Activated CD8-positive, alpha-beta memory T cell treated with anti-CD3 and anti-CD28 coated beads for 1 hour (primary cell): ENCODE data around the gene KLF17.

Experiments
- DNase-seq, 2 donors: peaks; one replicate each; pipeline ENCODE4 v3.0.0-alpha.2; 2020; ENCODE audit warnings: low read depth in 1 of 2; ENCODE audit errors: extremely low read depth in 1 of 2

KLF17 gene, protein sequence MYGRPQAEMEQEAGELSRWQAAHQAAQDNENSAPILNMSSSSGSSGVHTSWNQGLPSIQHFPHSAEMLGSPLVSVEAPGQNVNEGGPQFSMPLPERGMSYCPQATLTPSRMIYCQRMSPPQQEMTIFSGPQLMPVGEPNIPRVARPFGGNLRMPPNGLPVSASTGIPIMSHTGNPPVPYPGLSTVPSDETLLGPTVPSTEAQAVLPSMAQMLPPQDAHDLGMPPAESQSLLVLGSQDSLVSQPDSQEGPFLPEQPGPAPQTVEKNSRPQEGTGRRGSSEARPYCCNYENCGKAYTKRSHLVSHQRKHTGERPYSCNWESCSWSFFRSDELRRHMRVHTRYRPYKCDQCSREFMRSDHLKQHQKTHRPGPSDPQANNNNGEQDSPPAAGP

DNA sequence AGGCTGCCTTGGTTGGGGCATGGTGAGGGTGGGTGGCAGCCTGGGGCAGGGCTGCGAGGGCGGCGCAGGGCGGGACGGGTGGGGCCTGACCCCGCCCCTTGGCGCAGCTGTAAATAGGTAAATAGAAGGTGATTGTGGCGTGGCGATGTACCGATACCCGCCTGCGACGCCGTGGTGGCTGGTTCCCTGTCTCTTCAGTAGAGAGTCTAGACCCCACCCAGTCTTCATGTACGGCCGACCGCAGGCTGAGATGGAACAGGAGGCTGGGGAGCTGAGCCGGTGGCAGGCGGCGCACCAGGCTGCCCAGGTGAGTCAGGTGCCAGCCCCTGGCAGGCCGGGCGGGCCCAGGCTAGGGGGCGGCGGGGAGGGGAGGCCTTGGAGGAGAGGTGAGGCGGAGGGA lies at the start of gene KLF17:
TSS of gene KLF17 (plus strand) at position 140 of the 400 bp plus-strand sequence. CDS start at position 227, 87 bp downstream.
- no peak for DNase-seq

DNA sequence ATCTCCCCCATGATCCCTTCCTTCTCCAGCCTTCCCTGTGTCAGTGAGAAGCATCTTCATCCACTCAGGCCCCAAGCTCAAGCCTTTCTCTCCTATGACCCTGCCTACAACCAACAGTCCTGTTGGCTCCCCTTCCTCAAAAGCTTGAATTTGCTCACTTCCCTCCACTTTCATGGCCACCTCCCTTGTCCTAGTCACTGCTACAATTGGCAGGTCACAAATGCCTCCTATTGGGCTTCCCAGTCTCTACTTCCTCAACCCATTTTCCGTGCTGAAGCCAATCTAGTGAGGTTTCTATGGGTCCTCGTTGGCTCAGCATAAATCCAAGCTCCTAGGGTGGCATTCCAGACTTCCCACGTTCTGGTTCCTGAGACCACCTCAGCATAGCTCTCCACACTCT lies 47.2 kb upstream of the KLF17 start:
- no peak for DNase-seq

DNA sequence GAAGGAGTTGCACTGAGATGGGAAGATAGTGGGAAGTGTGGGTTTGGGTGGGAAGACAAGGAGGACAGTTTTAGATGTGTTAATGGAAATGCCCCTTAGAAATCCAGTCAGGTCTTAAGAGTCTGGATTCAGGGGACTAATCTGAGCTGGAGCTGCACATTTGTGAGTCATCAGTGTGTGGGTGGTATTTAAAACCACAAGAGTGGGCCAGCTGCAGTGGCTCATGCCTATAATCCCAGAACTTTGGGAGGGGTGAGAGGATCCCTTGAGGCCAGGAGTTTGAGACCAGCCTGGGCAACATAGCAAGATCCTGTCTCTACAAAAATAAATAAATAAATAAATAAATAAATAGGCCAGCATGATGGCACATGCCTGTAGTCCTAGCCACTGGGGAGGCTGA lies 46.4 kb upstream of the KLF17 start:
- no peak for DNase-seq

DNA sequence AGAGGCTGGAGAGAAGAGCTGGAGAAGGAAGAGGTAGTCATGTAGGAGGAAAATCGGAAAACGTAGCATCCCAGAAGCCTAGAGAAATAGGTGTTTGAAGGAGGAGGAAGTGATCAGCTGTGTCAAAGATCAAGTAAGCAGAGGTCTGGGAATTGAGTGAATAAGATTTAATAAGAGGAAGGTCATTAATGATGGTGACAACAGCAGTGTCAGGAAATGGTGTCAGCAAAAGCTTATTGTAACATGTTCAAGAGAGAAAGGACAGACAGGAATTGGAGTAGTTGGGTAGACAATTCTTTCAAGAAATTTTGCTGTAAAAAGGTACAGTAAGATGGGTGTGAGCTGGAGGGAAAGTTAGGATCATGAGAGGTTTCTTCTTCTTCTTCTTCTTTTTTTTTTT lies 45.8 kb upstream of the KLF17 start:
- no peak for DNase-seq

DNA sequence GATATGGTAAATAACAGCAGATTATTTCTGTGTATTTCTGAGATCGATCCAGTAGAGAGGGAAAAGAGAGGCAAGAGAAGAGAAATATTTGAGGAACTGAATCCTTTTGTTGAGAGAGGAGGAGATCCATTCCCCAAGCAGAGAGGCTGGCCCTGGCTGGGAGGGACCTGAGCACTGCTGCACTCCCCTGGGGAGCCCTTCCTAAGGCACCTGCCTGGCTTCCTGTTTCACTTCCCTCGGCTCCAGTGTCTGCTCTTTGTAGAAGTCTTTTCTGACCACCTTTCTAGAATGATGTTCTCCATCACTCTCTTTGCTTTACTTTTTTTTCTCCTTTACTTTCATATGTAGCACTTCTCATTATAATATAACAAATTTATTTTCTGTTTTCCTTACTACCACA lies 45.1 kb upstream of the KLF17 start:
- no peak for DNase-seq

DNA sequence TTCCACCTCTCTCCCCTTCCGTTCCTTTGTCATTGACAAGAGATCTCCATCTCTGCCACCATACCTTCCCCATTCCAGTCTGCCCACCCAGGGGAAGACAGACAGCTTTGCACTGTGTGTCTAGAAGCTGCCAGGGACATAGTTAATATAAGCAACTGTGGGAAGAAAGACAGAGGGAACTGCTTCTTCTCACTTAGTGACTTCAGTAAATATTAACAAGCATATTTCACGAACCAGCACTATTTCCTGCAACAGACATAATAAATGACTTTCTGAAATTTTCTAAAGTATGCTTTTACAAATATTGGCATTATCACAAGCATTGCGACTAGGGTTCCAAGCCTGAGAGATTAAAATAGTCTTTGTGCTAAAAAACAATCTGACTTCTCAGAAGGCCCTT lies 44.2 kb upstream of the KLF17 start:
- no peak for DNase-seq

DNA sequence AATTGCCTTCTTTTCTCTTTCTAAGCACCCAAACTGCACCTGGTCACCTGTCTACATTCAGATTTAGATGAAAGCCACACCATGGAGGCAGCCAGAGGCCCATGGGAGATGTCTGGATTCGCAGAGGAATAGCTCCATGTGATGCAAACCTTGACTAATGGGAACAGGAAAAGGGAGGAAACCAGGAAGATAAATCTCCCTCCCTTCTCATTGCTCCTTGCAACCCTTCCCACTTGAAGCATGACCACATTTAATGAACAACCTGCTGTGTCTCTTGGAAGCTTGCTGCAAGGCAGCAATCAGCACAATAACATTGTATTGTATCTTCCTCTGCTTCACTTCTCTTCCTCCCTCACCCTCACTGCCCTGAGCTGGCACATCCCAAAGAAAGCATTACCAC lies 42.6 kb upstream of the KLF17 start:
- DNase-seq: no peak

DNA sequence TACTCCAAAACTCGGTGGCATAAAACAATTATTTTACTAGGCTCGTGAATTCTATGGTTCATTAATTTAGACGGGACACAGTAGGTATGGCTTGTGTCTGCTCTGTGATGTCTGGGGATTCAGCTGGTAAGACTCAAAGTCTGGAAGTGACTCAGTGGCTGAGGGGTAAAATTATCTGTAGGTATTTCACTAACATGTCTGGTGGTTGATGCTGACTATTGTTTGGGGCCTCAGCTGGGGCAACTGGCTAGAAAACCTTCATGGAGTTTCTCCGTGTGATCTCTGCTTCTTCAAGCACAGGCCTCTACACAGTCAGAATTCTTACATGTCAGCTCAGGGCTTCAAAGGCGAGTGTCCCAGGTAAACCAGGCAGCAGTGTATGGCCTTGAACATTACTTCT lies 41.2 kb upstream of the KLF17 start:
- no peak for DNase-seq

DNA sequence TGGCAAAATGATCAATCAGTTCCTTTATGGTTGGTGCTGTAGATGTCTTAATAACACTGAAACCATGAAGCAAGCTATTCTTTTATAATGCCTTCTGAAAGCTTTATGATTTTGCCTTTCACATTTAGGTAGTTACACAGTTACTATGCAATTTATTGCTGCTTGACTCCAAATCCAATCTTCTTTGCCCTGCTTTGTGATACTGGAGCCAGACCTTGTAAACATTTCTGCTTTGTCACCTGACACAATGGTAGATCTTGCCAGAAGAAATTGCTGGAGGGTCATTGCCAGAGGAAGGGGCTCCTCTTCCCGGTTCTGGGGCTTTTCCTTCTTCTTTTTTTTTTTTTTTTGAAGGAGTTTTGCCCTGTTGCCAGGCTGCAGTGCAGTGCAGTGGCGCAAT lies 40.5 kb upstream of the KLF17 start:
- DNase-seq: no peak

DNA sequence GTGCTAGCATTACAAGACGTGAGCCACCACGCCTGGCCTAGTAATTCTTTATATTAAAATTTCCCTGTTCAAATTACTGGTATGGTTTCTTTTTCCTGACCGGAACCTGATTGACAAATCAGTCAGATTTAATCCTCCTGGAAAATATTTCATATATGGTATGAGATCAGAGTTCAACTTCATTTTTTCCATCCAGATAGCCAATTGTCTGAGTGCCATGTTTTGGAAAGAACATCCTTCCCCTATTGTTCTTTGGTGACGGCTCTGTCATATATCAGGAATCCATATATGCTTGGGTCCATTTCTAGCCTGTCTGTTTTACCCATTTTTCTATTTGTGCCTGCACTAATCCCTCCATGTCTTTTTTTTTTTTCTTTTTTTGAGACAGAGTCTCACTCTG lies 39.1 kb upstream of the KLF17 start:
- DNase-seq: no peak

DNA sequence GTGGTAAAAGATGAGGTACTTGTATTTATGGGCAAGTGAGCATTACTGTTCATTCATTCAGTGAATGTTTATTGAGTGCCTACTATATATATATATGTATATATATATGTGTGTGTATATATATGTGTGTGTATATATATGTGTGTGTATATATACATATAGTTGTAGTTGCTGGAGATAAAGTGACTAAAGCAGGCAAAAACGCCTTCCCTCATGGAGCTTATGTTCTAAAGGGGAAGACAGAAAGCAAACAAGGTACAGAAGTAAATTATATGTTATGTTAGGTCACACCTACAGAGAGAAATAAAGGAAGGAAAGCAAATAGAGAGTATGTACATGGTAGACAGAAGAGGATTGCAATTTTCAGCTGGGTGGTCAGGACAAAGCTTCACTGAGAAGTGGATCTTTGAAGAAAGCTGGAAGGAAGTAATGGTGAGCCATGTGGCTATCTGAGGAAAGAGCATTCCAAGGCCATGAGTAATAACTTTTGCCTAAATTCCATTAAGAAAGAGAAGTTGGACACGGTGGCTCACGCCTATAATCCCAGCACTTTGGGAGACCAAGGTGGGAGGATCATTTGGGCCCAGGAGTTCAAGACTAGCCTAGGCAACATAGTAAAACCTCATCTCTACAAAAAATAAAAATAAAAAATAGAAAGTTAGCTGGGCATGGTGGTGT lies 33.5 kb upstream of the KLF17 start:
- DNase-seq: no peak

DNA sequence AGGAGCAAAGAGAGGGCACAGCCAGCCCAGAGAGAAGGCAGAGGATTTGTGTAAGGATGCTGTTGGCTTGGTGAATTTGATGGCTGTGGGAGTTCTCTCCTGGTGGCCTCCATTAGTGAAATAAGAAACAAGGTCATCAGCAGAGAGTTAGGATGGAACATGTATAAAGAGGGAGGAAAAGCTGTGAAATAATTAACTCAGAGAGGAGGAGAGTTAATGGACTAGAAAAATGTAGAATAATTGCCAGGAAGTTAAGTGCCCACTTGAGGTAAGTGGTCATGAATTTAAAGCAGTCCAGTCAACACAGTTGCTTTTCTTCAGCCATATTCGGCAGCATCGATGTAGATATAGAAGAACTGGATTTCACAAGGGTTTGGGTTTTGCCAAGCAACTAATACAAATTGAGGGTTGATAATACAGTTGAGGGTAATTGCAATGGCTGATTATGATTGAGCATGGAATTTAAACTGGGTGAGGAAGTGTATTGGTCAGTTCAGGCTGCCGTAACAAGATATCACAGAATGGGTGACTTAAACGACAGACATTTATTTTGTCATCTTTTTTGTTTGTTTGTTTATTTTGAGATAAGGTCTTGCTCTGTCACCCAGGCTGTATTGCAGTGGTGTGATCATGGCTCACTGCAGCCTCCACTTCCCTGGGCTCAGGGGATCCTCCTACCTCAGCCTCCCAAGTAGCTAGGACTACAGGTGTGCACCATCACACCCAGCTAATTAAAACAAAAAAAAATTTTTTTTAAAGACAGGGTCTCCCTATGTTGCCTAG lies 31.7 kb upstream of the KLF17 start:
- no peak for DNase-seq

DNA sequence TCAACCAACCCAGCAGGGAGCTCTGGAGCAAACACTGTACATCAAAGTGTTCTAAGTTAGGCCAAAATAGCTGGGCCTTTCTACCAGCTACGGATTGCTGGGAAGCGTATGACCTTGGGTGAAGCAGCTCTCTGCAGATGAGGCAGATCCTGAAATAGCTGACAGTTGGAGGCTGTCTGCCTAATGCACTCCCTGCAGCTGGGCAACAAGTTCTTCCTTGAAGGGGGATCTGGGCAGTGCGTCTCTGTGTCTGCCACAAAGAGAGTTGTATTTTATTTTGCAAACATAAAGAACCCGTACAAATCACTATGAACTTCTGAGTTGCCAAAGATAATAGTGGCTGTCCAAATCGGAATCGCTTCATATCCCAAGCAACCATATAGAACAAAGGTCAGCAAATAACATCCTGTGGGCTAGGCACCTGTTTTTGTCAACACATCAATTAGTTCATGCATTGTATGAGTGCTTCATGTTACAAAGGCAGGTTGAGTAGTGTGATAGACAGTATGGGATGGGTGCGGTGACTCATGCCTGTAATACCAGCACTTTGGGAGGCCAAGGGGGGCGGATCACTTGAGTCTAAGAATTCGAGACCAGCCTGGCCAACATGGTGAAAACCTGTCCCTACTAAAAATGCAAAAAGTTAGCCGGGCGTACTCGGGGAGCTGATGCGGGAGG lies 29.1 kb upstream of the KLF17 start:
- DNase-seq: no peak

DNA sequence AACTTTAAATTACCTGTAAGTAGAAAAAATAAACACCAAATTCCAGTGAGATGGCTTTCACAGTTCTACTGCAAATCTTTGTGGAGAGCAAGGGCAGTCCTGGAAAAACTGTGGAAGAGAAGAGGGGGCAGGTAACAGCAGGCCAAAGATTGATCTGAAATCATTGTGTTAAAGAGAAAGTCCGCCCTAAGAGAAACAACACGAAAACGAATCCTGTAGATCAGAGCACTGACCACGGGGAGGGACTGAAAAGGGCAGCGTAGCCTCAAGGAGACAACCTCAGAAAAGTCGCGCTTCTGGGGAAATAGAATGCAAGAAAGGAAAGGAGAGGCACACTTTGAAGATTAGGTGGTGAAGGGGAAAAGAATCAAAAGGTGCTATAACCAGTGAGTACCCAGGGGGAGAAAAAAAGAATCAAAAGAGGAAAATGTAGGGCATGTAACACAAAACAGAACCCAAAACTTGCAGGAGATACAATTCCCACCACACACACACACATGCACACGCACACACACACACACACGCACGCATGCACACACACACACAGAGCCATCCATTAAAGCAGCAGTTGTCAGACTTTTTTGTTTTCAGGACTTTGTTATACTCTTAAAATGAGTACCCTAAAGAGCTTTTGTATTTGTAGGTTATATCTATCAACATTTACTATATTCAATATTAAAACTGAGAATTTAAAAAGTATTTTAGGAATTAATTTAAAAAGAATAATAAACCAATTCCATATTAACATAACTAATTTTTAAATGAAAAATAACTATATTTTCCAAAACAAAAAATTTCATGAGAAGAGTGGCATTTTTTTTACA lies 28.0 kb upstream of the KLF17 start:
- no peak for DNase-seq

DNA sequence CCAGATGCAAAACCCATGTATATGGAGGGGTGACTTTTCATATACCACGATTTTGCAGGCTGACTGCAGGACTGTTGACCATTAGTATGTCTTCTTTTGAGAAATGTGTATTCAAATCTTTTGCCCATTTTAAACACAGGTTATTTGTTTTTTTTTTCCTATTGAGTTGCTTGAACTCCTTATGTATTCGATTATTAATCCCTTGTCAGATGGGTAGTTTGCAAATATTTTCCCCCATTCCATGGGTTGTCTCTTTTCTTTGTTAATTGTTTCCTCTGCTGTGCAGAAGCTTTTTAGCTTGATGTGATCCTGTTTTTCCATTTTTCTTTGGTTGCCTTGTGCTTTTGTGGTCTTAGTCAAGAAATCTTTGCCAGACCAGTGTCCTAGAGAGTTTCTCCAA lies 24.6 kb upstream of the KLF17 start:
- DNase-seq: no peak

DNA sequence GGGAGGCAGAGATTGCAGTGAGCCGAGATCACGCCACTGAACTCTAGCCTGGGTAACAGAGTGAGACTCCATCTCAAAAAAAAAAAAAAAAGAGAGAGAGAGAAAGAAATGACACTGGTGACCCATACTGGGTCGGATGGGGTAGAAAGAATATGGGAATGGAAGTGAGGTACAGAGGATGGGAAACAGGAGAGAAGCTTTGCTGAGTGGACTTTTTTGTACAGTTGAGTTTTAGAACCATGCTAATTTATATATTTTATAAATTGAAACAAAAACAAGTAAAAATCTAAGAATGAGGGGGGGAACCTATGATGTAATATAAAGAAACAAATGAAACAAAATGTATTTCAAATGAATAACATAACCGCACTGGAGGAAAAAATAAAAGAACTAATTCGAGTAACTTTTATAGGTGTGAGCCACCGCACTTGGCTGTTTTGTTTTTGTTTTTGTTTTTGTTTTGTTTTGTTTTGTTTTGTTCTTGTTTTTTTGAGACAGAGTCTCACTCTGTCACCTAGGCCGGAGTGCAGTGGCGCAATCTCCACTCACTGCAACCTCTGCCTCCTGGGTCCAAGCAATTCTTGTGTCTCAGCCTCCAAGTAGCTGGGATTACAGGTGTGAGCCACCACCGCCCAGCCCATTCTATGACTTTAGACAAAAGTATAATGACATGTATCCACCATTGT lies 18.3 kb upstream of the KLF17 start:
- DNase-seq: no peak

DNA sequence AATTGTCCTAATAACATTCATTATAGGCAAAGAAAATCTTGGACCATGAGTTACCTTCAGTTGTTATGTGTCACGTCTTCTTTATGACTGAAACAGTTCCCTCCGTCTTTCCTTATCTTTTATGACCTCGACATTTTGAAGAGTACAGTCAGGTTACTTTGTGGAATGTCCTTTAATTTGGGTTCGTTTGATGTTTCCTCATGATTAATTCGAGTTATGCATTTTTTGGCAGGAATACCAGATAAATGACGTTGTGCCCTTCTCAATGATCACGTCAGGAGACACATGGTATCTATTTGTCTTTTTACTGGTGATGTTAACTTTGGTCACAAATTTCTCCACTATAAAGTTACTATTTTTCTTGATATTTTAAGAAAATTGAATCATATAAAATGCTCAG lies 17.3 kb upstream of the KLF17 start:
- no peak for DNase-seq

DNA sequence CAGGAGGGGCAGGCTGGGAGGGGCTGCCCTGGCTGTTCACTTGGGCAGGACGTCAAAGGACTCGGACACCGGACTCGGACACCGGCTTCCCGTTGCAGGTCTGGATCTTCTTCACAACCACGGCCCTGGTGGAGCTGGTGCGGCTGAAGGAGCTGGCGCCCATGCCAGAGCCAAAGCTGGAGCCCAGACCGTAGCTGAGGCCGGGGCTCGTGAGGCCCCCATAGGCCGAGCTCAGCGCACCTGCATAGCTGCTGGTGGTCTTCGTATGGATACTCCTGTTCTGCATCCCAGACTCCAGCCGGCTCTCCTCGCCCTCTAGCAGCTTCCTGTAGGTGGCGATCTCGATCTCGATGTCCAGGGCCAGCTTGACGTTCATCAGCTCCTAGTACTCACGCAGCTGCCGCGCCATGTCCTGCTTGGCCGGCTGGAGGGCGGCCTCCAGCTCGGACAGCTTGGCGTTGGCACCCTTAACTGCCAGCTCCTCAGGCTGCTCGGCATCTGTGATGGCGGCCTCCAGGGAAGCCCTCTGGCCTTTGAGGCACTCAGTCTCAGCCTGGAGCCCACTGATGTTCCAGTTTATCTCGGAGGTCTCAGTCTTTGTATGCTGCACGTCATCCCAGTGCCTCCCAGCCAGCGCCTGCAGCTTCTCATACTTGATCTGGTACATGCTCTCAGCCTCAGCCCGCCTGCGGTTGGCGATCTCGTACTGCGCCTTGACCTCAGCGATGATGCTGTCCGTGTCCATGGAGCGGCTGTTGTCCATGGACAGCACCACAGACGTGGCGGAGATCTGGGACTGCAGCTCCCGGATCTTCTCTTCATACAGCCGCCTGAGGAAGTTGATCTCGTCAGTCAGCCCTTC lies 15.1 kb upstream of the KLF17 start:
- no peak for DNase-seq

DNA sequence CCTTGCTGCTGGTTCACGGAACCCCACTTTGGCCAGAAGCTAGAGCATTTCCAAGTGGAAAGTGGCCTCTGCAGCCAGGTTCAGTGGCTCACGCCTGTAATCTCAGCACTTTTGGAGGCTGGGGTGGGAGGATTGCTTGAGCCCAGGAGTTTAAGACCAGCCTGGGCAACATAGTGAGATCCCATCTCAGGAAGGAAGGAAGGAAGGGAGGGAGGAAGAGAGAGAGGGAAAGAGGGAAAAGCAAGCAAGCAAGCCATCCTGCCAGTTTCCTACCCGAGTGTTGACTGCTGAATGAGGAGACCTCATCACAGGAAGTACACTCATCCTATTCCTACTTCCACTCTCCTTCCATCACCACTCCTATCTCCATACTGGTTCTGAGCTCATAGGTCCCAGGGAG lies 12.8 kb upstream of the KLF17 start:
- DNase-seq: no peak
